K562 (cell line): ENCODE measurements around the gene ETV7. TPM values are rescaled to one million over a fixed set of nuclear protein-coding genes. Genes with fewer than 3 reads are reported as not detected.

Experiments used
- CSDE1 ChIP-seq, 2 experiments: fragments of 450-650 bp; IDR thresholded peaks; 2 replicates each; pipeline ENCODE4 v1.6.1; 2016; ENCODE audit warnings: mild to moderate bottlenecking in 1 of 2
- CUX1 ChIP-seq: fragments of 200-800 bp; sonication (Bioruptor generic); IDR thresholded peaks from 2 replicates; pipeline ENCODE4 v1.6.1; 2016; ENCODE audit warnings: missing genetic modification characterization, missing compliant biosample characterization
- FOXK1 ChIP-seq: sonication (generic); formaldehyde crosslinking; IDR thresholded peaks from 2 replicates; pipeline ENCODE4 v1.8.0; 2022; ENCODE audit warnings: missing genetic modification reagents, mild to moderate bottlenecking, borderline replicate concordance
- GMEB1 ChIP-seq: fragments of 250-450 bp; sonication (Bioruptor Pico); IDR thresholded peaks from 2 replicates; pipeline ENCODE4 v1.4.0; 2020; ENCODE audit warnings: mild to moderate bottlenecking
- HCFC1 ChIP-seq: IDR thresholded peaks from 2 replicates; pipeline ENCODE4 v1.6.1; 2012; ENCODE audit warnings: low read depth, low read length, improper control_type of control experiment
- MEIS2 ChIP-seq: fragments of 450-650 bp; IDR thresholded peaks from 2 replicates; pipeline ENCODE4 v1.6.1; 2014; ENCODE audit warnings: mild to moderate bottlenecking; ENCODE audit not compliant: partially characterized antibody
- NFYB ChIP-seq: IDR thresholded peaks from 2 replicates; pipeline ENCODE4 v1.6.1; 2011; ENCODE audit warnings: mild to moderate bottlenecking, moderate library complexity; ENCODE audit not compliant: insufficient read length; ENCODE audit errors: extremely low read depth
- PREB ChIP-seq: sonication (generic); formaldehyde crosslinking; IDR thresholded peaks from 2 replicates; pipeline ENCODE4 v1.8.1; 2023; ENCODE audit warnings: mild to moderate bottlenecking, missing genetic modification reagents
- SRSF7 ChIP-seq: fragments of 200-400 bp; formaldehyde crosslinking; optimal IDR thresholded peaks from 2 replicates; pipeline ENCODE3; 2017; ENCODE audit warnings: mild to moderate bottlenecking, low read depth, low read length
- TCF15 ChIP-seq: fragments of 250-450 bp; sonication (Bioruptor Pico); IDR thresholded peaks from 2 replicates; pipeline ENCODE4 v1.8.0; 2022; ENCODE audit warnings: moderate library complexity, mild to moderate bottlenecking, inconsistent platforms
- ZNF354B ChIP-seq: fragments of 250-450 bp; sonication (Bioruptor Pico); IDR thresholded peaks from 2 replicates; pipeline ENCODE4 v1.4.0; 2020
- polyA plus RNA-seq, 8 experiments: library from polyadenylated mRNA; depleted of rRNA in 4 of 8; stranded (reverse) in 5 of 8; unstranded in 3 of 8; fragments of >200 nt; fragmentation: Nextera tagmentation in 2 of 8; fragmentation: Illumina TruSeq in 1 of 8; extraction: Ambion mirVana in 2 of 8; extraction: Trizol in 1 of 8; gene quantifications; 2 replicates each; pipeline versions ENCODE4 v1.2.1 to v1.2.3, GENCODE V29; 2011 to 2014; ENCODE audit warnings: inconsistent platforms in 1 of 8, missing spikeins in 1 of 8
- total RNA-seq, 7 experiments: library from RNA; depleted of rRNA in 6 of 7; stranded (reverse); fragments of >200 nt in 6 of 7; fragmentation: Illumina TruSeq in 2 of 7; extraction: Trizol in 2 of 7; gene quantifications; 2 replicates each; pipeline versions ENCODE4 v1.2.1 to v1.2.3, GENCODE V29; 2011 to 2021; ENCODE audit warnings: low replicate concordance in 1 of 7

ETV7 gene
- total and polyA plus RNA-seq, 9 of the 15 experiments (the other 6 are each of a cell fraction or from before 2014, with no cell fraction given): 0.07 to 0.22 (median 0.14) TPM; not detected in 3

GRCh38 chr6:36334832-36335459 lies 52.5 kb downstream of the ETV7 start (continued):
- TF ChIP-seq MEIS2 (peak; percentile 66), GMEB1 (no peak), FOXK1 (CRISPR knock-in tag) (peak; percentile 86; the same call in 1 of the 2 replicates), CSDE1 (IDR thresholded peaks at IDR 0.05) (no peak), PREB (CRISPR knock-in tag) (peak; percentile 86; the same call in 1 of the 2 replicates), NFYB (no peak), SRSF7 (no peak), CUX1 (CRISPR knock-in tag) (no peak), TCF15 (CRISPR knock-in tag) (no peak), HCFC1 (no peak), ZNF354B (CRISPR knock-in tag) (no peak)
